Measurements from ENCODE around the gene SRGAP3. TPM values are rescaled to one million over a fixed set of nuclear protein-coding genes. Genes with fewer than 3 reads are reported as not detected.

SRGAP3 gene
- total and polyA plus RNA-seq, 10 of the 15 experiments (the other 5 are each of a cell fraction or from before 2014, with no cell fraction given): 0.32 to 1.7 (median 0.99) TPM

DNA sequence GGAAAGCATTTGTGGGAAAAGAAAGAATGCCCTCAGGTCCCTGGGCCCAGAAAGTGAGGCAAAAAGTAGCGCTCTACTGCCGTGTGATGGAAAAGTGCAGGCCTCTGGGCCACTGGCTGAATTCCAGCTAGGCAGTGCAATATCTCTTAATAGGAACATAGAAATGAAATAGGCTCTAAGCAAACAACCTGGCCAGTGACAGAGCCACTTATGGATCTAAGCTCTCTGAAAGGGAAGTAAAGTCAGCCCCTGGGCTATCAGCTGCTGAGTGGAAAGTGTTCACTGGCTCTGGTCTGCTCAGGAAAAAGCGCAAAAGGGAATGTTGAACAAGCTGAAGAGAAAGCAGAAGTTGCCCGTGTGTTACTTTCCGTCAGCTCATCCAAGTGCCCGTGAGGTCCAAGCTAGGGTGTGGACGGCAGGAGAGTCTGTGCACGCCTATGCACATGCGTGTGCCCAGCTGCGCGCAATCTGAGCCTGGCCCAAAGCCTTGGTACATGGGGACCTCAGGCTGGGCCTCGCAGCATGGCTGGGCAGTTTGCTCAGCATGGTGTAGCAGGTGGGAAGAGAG lies 212.2 kb downstream of the SRGAP3 start:
- H3K4me3 ChIP-seq: no peak overlapping the region
- H3K79me2 ChIP-seq (ENCODE audit: control insufficient read depth, insufficient read depth, low read length): no peaks in the 10 kb centered on the region
- H3K9me3 ChIP-seq (replicated peaks; ENCODE audit: control insufficient read depth, insufficient read depth, low read length): no peaks in the 10 kb centered on the region; the same call in 2 of the 3 replicates
- in situ Hi-C loops (cut with MboI) (no loop called here), intact Hi-C loops (cut with micrococcal nuclease; ENCODE audit: unreplicated experiment) (no loop called here)
- BruUV-seq (replicated peaks): no TSS peak
- H3K27me3 ChIP-seq (replicated peaks in 1 of 2; ENCODE audit: control insufficient read depth in 2 of 2, insufficient read depth in 2 of 2, low read length in 1 of 2): no peaks in the 10 kb centered on the region; a peak in 1 of 4 replicates
- H4K20me1 ChIP-seq (ENCODE audit: control insufficient read depth, insufficient read depth): no peaks in the 10 kb centered on the region
- ChIA-PET RAD21 (ENCODE audit: unreplicated experiment) (no interaction called here), CTCF (no interaction called here), POLR2A (no interaction called here), SMC1A (ENCODE audit: uncharacterized antibody, unreplicated experiment) (no interaction called here)
- no peak overlapping the region for H3K4me2 ChIP-seq (ENCODE audit: control insufficient read depth, insufficient read depth)
- H3K36me3 ChIP-seq (ENCODE audit: control insufficient read depth in 2 of 2, insufficient read depth in 2 of 2, low read length in 1 of 2): no peaks in the 10 kb centered on the region
- DNase-seq (ENCODE audit: low read depth, low spot score) (no peak), FAIRE-seq (no peak), ATAC-seq (no peak)
- H2AFZ ChIP-seq (ENCODE audit: control insufficient read depth, low read depth, low read length): no peak overlapping the region
- TF ChIP-seq, protein P1, sequence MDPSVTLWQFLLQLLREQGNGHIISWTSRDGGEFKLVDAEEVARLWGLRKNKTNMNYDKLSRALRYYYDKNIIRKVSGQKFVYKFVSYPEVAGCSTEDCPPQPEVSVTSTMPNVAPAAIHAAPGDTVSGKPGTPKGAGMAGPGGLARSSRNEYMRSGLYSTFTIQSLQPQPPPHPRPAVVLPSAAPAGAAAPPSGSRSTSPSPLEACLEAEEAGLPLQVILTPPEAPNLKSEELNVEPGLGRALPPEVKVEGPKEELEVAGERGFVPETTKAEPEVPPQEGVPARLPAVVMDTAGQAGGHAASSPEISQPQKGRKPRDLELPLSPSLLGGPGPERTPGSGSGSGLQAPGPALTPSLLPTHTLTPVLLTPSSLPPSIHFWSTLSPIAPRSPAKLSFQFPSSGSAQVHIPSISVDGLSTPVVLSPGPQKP (IDR thresholded peaks at IDR 0.05; ENCODE audit: low read depth, low read length): no peak
- TF ChIP-seq PAX5 (IDR thresholded peaks at IDR 0.05; ENCODE audit: borderline replicate concordance, low read depth, low read length): no peak
- TF ChIP-seq ZZZ3 (IDR thresholded peaks at IDR 0.05; ENCODE audit: control insufficient read depth, insufficient read length, low read depth): no peak
- TF ChIP-seq, protein P2, sequence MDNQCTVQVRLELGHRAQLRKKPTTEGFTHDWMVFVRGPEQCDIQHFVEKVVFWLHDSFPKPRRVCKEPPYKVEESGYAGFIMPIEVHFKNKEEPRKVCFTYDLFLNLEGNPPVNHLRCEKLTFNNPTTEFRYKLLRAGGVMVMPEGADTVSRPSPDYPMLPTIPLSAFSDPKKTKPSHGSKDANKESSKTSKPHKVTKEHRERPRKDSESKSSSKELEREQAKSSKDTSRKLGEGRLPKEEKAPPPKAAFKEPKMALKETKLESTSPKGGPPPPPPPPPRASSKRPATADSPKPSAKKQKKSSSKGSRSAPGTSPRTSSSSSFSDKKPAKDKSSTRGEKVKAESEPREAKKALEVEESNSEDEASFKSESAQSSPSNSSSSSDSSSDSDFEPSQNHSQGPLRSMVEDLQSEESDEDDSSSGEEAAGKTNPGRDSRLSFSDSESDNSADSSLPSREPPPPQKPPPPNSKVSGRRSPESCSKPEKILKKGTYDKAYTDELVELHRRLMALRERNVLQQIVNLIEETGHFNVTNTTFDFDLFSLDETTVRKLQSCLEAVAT (IDR thresholded peaks at IDR 0.05): no peak
- TF ChIP-seq POLR2A (IDR thresholded peaks at IDR 0.05; ENCODE audit: low read depth, low read length): no peak
- no peak for TF ChIP-seq RELA (IDR thresholded peaks at IDR 0.05; ENCODE audit: borderline replicate concordance, partially characterized antibody)
- WGBS (ENCODE audit: insufficient coverage, insufficient replicate concordance, low lambda C conversion rate, missing lambda C conversion rate): 90% methylated on average over 11 of the region's 12 CpGs
- H3K4me1 ChIP-seq (ENCODE audit: control insufficient read depth, insufficient read depth, low read length): peaks cover 11% of the 10 kb centered on the region
- H3K9ac ChIP-seq (ENCODE audit: control insufficient read depth, insufficient read depth, low read length): no peak overlapping the region
- no peak overlapping the region for H3K27ac ChIP-seq (ENCODE audit: control insufficient read depth, insufficient read depth)
